MCF 10A (cell line): ENCODE measurements around the gene MINAR1. TPM values are rescaled to one million over a fixed set of nuclear protein-coding genes. Genes with fewer than 3 reads are reported as not detected.

ENCODE experiments used
- BruUV-seq: library from RNA; stranded (reverse); fragments of 400-500 nt; replicated peaks from 2 replicates; lab custom pipeline; 2021; lab: Mats Ljungman, UMichigan
- CTCF ChIA-PET: fragments of 300-600 bp; sonication (Branson Sonifier 250); formaldehyde crosslinking; extraction: SDS; loops from one replicate; lab custom pipeline; 2021; ENCODE audit warnings: antibody characterized with exemption, inconsistent platforms; lab: Yijun Ruan, JAX
- POLR2A ChIA-PET: fragments of 300-600, 350-650 bp; sonication (Branson Sonifier 250); formaldehyde crosslinking; extraction: SDS; loops from one replicate; lab custom pipeline; 2020; ENCODE audit warnings: antibody characterized with exemption, inconsistent platforms; lab: Yijun Ruan, JAX
- DNase-seq: peaks from one replicate; pipeline ENCODE4 v3.0.0-alpha.2; 2018; ENCODE audit not compliant: unreplicated experiment
- H3K27ac Mint-ChIP-seq: one replicate; pipeline ENCODE4 v1.8.0; 2022; ENCODE audit warnings: mild to moderate bottlenecking, low read depth, mixed read lengths; ENCODE audit not compliant: unreplicated experiment
- H3K27me3 Mint-ChIP-seq: one replicate; pipeline ENCODE4 v1.8.0; 2022; ENCODE audit warnings: mixed read lengths; ENCODE audit not compliant: insufficient read depth, unreplicated experiment
- H3K36me3 Mint-ChIP-seq: one replicate; pipeline ENCODE4 v1.8.0; 2022; ENCODE audit warnings: mild to moderate bottlenecking, moderate library complexity, mixed read lengths; ENCODE audit not compliant: insufficient read depth, unreplicated experiment
- H3K4me1 Mint-ChIP-seq: one replicate; pipeline ENCODE4 v1.8.0; 2022; ENCODE audit warnings: mixed read lengths; ENCODE audit not compliant: insufficient read depth, unreplicated experiment
- H3K4me3 Mint-ChIP-seq: one replicate; pipeline ENCODE4 v1.8.0; 2022; ENCODE audit warnings: mild to moderate bottlenecking, moderate library complexity, mixed read lengths; ENCODE audit not compliant: unreplicated experiment
- H3K9me3 Mint-ChIP-seq: one replicate; pipeline ENCODE4 v1.8.0; 2022; ENCODE audit warnings: mixed read lengths; ENCODE audit not compliant: unreplicated experiment
- CTCF ChIP-seq: fragments of 200-600 bp; IDR thresholded peaks from one replicate; pipeline ENCODE4 v1.8.0; 2022; ENCODE audit warnings: antibody characterized with exemption, mild to moderate bottlenecking; ENCODE audit not compliant: unreplicated experiment
- intact Hi-C: fragments of 100-400 bp; cut with micrococcal nuclease; formaldehyde crosslinking; loops from 2 replicates; pipeline ENCODE4 v1.14.1; 2022
- total RNA-seq: library from RNA; stranded (reverse); gene quantifications from 2 replicates; pipeline ENCODE4 v1.2.3, GENCODE V29; 2022

Gene MINAR1
- total RNA-seq, 1 experiment from 2014 or later: 0.47 TPM

GRCh38 chr15:79452244-79453051 lies 20.3 kb downstream of the MINAR1 start:
- H3K36me3 Mint-ChIP-seq: no peaks in the 10 kb centered on the region
- H3K9me3 Mint-ChIP-seq: no peaks in the 10 kb centered on the region
- no TSS peak for BruUV-seq
- POLR2A ChIA-PET: no interaction called here
- intact Hi-C loops: no loop called here
- H3K27me3 Mint-ChIP-seq: no peaks in the 10 kb centered on the region
- H3K4me1 Mint-ChIP-seq: no peaks in the 10 kb centered on the region
- CTCF ChIA-PET: interaction anchor here (0.7 to 1.1 kb wide), 2 partner anchors 9 to 28 kb away, joined by 3 to 5 read pairs; no protein-coding TSS in a partner anchor
- no peak overlapping the region for H3K27ac Mint-ChIP-seq
- no peak for DNase-seq
- no peak for TF ChIP-seq CTCF
- no peak overlapping the region for H3K4me3 Mint-ChIP-seq

- no peaks in the 10 kb centered on the region for H3K27me3 Mint-ChIP-seq
- POLR2A ChIA-PET: no interaction called here
- CTCF ChIA-PET: no interaction called here
- H3K4me3 Mint-ChIP-seq: no peak overlapping the region
- TF ChIP-seq CTCF: no peak
- no TSS peak for BruUV-seq
- no peak overlapping the region for H3K27ac Mint-ChIP-seq
- intact Hi-C loops: no loop called here
- no peaks in the 10 kb centered on the region for H3K4me1 Mint-ChIP-seq
- no peak for DNase-seq
- no peaks in the 10 kb centered on the region for H3K9me3 Mint-ChIP-seq
- H3K36me3 Mint-ChIP-seq: no peaks in the 10 kb centered on the region
Observed at GRCh38 chr15:79453446-79453845, 21.3 kb downstream of the MINAR1 start.

- H3K9me3 Mint-ChIP-seq: no peaks in the 10 kb centered on the region
- ChIA-PET CTCF (no interaction called here), POLR2A (no interaction called here)
- TF ChIP-seq CTCF: no peak
- no peak for DNase-seq
- no TSS peak for BruUV-seq
- no peak overlapping the region for H3K27ac Mint-ChIP-seq
- H3K4me1 Mint-ChIP-seq: no peaks in the 10 kb centered on the region
- H3K4me3 Mint-ChIP-seq: no peak overlapping the region
- H3K27me3 Mint-ChIP-seq: no peaks in the 10 kb centered on the region
- no peaks in the 10 kb centered on the region for H3K36me3 Mint-ChIP-seq
- intact Hi-C loops: no loop called here
Observed at GRCh38 chr15:79454063-79454462, 21.9 kb downstream of the MINAR1 start.

GRCh38 chr15:79455361-79455760 lies 23.2 kb downstream of the MINAR1 start:
- intact Hi-C loops: no loop called here

More at GRCh38 chr15:79455361-79455760, 23.2 kb downstream of the MINAR1 start:
- CTCF ChIA-PET: no interaction called here
- no peak overlapping the region for H3K27ac Mint-ChIP-seq
- POLR2A ChIA-PET: no interaction called here
- no peak for TF ChIP-seq CTCF
- no peaks in the 10 kb centered on the region for H3K4me1 Mint-ChIP-seq
- no TSS peak for BruUV-seq
- no peaks in the 10 kb centered on the region for H3K27me3 Mint-ChIP-seq
- no peaks in the 10 kb centered on the region for H3K36me3 Mint-ChIP-seq
- no peak overlapping the region for H3K4me3 Mint-ChIP-seq
- no peak for DNase-seq
- no peaks in the 10 kb centered on the region for H3K9me3 Mint-ChIP-seq
